Testis (tissue), 3 donors: ENCODE measurements around the gene STAT4. TPM values are rescaled to one million over a fixed set of nuclear protein-coding genes. Genes with fewer than 3 reads are reported as not detected.

Experiments
- DNase-seq: peaks from one replicate; pipeline ENCODE4 v3.0.0-alpha.2; 2019
- H3K27ac ChIP-seq, 2 donors: fragments of 200-600 bp; sonication (generic); one replicate each; pipeline ENCODE4 v1.5.1; 2019
- H3K27me3 ChIP-seq: fragments of 200-600 bp; sonication (generic); one replicate; pipeline ENCODE4 v1.5.1; 2019
- H3K36me3 ChIP-seq: fragments of 200-600 bp; sonication (generic); one replicate; pipeline ENCODE4 v1.5.1; 2017; ENCODE audit warnings: low read depth; ENCODE audit errors: missing control alignments
- H3K4me1 ChIP-seq: fragments of 200-600 bp; sonication (generic); one replicate; pipeline ENCODE4 v1.5.1; 2019
- H3K4me3 ChIP-seq, 2 donors: fragments of 200-600 bp; sonication (generic); one replicate each; pipeline ENCODE4 v1.5.1; 2017 to 2019
- H3K9me3 ChIP-seq: fragments of 200-600 bp; sonication (generic); one replicate; pipeline ENCODE4 v1.5.1; 2017
- CTCF ChIP-seq, 3 experiments: fragments of 450-650 bp in 2 of 3; fragments of 200-600 bp in 1 of 3; sonication (generic) in 1 of 3; IDR thresholded peaks; one replicate each; pipeline ENCODE4 v1.5.1; 2016 to 2019; ENCODE audit warnings: antibody characterized with exemption in 3 of 3, mild to moderate bottlenecking in 2 of 3, moderate library complexity in 1 of 3
- POLR2A ChIP-seq: fragments of 450-650 bp; IDR thresholded peaks from one replicate; pipeline ENCODE4 v1.6.1; 2017; ENCODE audit warnings: antibody characterized with exemption, mild to moderate bottlenecking, moderate library complexity
- WGBS, 2 donors: methylation state at CpG; one replicate each; pipeline ENCODE4 v1.1.5; 2018; 5-methylcytosine and 5-hydroxymethylcytosine counted together
- intact Hi-C: fragments of 100-400 bp; cut with DNase I; formaldehyde crosslinking; loops from one replicate; pipeline ENCODE4 v1.15.1; 2023; ENCODE audit warnings: low total_unique reads
- polyA plus RNA-seq: library from polyadenylated mRNA; stranded (reverse); fragments of 350-450 nt; fragmentation: Illumina TruSeq; extraction: RNeasy Lipid Tissue Mini Kit (QIAGEN cat#74804); gene quantifications from one replicate; pipeline ENCODE4 v1.2.3, GENCODE V29; 2014; ENCODE audit warnings: low read depth, low replicate concordance; ENCODE audit not compliant: insufficient read depth
- total RNA-seq, 2 donors: library from RNA; depleted of rRNA; stranded (reverse); fragments of >200 nt; gene quantifications; one replicate each; pipeline ENCODE4 v1.2.3, GENCODE V29; 2016

Gene STAT4
- total and polyA plus RNA-seq, 3 donors from 2014 or later, result 23.0 to 59.4 (median 36.4) TPM

- Histone ChIP-seq H3K9me3 (no peaks in the 10 kb centered on the region), H3K4me3 (no peak overlapping the region), H3K36me3 (peaks cover 7% of the 10 kb centered on the region), H3K27me3 (no peaks in the 10 kb centered on the region), H3K27ac (no peak overlapping the region), H3K4me1 (peaks cover 4% of the 10 kb centered on the region)
- no peak for TF ChIP-seq CTCF (IDR thresholded peaks at IDR 0.05)
- no peak for TF ChIP-seq POLR2A
- no peak for DNase-seq
- intact Hi-C loops, result no loop called here
- WGBS, 2 donors, result 88 to 93% methylated on average over 4 of the region's 4 CpGs
Observed at GRCh38 chr2:191006997-191007783, 143.6 kb downstream of the STAT4 start.

GRCh38 chr2:191006297-191006696, 144.5 kb downstream of the STAT4 start:
- 99 to 100% methylated on average over 3 of the region's 3 CpGs for WGBS, 2 donors
- no peak for TF ChIP-seq CTCF (IDR thresholded peaks at IDR 0.05)
- no peak for TF ChIP-seq POLR2A
- no peaks in the 10 kb centered on the region for H3K9me3 ChIP-seq
- no peak overlapping the region for H3K4me3 ChIP-seq
- H3K4me1 ChIP-seq, result no peaks in the 10 kb centered on the region
- DNase-seq, result no peak
- intact Hi-C loops, result no loop called here
- H3K27me3 ChIP-seq, result no peaks in the 10 kb centered on the region
- peaks cover 7% of the 10 kb centered on the region for H3K36me3 ChIP-seq
- H3K27ac ChIP-seq, result no peak overlapping the region

GRCh38 chr2:191003405-191004309, 147.1 kb downstream of the STAT4 start:
- whole genome bisulfite sequencing, 2 donors, result 89 to 95% methylated on average over 6 of the region's 6 CpGs
- Histone ChIP-seq H3K4me1 (no peaks in the 10 kb centered on the region), H3K27ac (no peak overlapping the region), H3K27me3 (no peaks in the 10 kb centered on the region), H3K36me3 (peaks cover 7% of the 10 kb centered on the region), H3K9me3 (no peaks in the 10 kb centered on the region), H3K4me3 (no peak overlapping the region)
- TF ChIP-seq CTCF (IDR thresholded peaks at IDR 0.05) (no peak), POLR2A (no peak)
- intact Hi-C loops, result no loop called here
- DNase-seq, result no peak

- no peaks in the 10 kb centered on the region for H3K27me3 ChIP-seq
- no peak for DNase-seq
- no peaks in the 10 kb centered on the region for H3K4me1 ChIP-seq
- no peak overlapping the region for H3K27ac ChIP-seq
- H3K36me3 ChIP-seq, result peaks cover 7% of the 10 kb centered on the region
- no peak overlapping the region for H3K4me3 ChIP-seq
- WGBS, 2 donors, result 90 to 92% methylated on average over 3 of the region's 3 CpGs
- no peak for TF ChIP-seq CTCF (IDR thresholded peaks at IDR 0.05)
- TF ChIP-seq POLR2A, result no peak
- intact Hi-C loops, result no loop called here
- H3K9me3 ChIP-seq, result no peaks in the 10 kb centered on the region
Observed at GRCh38 chr2:191001624-191002023, 149.2 kb downstream of the STAT4 start.
